A549 (cell line): ENCODE measurements around the gene PTPRN2.

Source experiments
- GATA3 ChIP-seq: IDR thresholded peaks from 2 replicates; pipeline ENCODE4 v1.6.1; 2012; ENCODE audit warnings: borderline replicate concordance
- KDM1A ChIP-seq: fragments of 200-600 bp; sonication (generic); IDR thresholded peaks from 2 replicates; pipeline ENCODE4 v1.6.1; 2016; ENCODE audit warnings: low read depth, mild to moderate bottlenecking
- MAZ ChIP-seq: fragments of 150-350 bp; IDR thresholded peaks from 2 replicates; pipeline ENCODE4 v1.6.1; 2014; ENCODE audit warnings: antibody characterized with exemption, low read depth, low read length, borderline replicate concordance
- POLR2A ChIP-seq: IDR thresholded peaks from 2 replicates; pipeline ENCODE4 v1.6.1; 2012; ENCODE audit warnings: mild to moderate bottlenecking, low read length
- RAD21 ChIP-seq, 2 experiments: fragments of >200 bp in 1 of 2; sonication (Bioruptor Twin) in 1 of 2; formaldehyde crosslinking in 1 of 2; IDR thresholded peaks in 1 of 2; conservative IDR thresholded peaks in 1 of 2; 2 replicates in 1 of 2; 3 replicates in 1 of 2; pipeline ENCODE4 v1.6.1; 2012 to 2018; ENCODE audit warnings: inconsistent platforms in 1 of 2
- TF ChIP-seq, protein P1 (sequence below): fragments of >200 bp; sonication (Bioruptor Twin); formaldehyde crosslinking; IDR thresholded peaks from 3 replicates; pipeline ENCODE4 v1.5.1; 2016
- TF ChIP-seq, protein P2 (sequence below): fragments of 200-600 bp; sonication (generic); IDR thresholded peaks from 2 replicates; pipeline ENCODE4 v1.6.1; 2016; ENCODE audit warnings: antibody characterized with exemption, mild to moderate bottlenecking, moderate library complexity
- TF ChIP-seq, protein P3 (sequence below): IDR thresholded peaks from 2 replicates; pipeline ENCODE4 v1.6.1; 2012

DNA sequence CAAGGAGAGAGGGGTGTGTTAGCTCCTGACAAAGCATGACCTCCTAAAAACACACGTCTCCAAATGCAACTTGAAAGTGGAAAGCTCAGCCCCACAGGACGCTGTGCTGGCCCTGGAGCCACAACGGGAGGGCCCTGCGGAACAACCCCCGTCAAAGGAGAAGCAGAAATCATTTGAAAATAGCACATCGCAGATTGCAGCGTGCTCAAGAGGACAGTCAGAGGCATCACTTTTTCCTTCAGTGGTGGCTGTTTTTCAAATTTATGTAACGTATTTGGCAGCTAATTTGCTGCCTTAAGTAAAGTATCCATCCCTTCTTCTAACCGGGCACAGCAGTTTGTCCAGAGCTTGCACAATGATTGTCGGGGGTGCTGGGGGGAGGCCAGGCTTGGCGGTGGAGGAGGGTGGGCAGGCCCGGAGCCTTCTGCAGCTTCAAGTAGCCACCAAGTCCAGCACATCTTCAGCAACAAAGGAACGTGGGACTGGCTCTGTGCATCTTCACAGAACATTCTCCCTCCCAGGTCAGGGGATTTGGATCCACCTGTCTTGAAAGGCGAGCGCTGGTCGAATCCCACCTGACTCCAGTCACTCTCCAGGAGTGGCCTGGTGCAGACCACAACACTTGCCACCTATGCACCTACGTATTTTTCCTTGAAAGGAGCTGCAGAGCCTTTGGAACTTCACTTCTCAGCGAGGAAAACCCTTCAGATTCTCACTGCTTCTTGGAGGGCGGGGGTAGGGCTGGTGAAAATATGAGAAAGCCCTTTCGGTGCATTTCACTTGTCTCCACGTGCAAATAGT lies 904.5 kb downstream of the PTPRN2 start:
- TF ChIP-seq RAD21 (conservative IDR thresholded peaks at IDR 0.05 in 1 of 2, IDR thresholded peaks at IDR 0.05 in 1 of 2) (no peak), KDM1A (no peak), POLR2A (no peak), GATA3 (no peak), MAZ (no peak)
- TF ChIP-seq, protein P1, sequence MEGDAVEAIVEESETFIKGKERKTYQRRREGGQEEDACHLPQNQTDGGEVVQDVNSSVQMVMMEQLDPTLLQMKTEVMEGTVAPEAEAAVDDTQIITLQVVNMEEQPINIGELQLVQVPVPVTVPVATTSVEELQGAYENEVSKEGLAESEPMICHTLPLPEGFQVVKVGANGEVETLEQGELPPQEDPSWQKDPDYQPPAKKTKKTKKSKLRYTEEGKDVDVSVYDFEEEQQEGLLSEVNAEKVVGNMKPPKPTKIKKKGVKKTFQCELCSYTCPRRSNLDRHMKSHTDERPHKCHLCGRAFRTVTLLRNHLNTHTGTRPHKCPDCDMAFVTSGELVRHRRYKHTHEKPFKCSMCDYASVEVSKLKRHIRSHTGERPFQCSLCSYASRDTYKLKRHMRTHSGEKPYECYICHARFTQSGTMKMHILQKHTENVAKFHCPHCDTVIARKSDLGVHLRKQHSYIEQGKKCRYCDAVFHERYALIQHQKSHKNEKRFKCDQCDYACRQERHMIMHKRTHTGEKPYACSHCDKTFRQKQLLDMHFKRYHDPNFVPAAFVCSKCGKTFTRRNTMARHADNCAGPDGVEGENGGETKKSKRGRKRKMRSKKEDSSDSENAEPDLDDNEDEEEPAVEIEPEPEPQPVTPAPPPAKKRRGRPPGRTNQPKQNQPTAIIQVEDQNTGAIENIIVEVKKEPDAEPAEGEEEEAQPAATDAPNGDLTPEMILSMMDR, result no peak
- TF ChIP-seq, protein P2, sequence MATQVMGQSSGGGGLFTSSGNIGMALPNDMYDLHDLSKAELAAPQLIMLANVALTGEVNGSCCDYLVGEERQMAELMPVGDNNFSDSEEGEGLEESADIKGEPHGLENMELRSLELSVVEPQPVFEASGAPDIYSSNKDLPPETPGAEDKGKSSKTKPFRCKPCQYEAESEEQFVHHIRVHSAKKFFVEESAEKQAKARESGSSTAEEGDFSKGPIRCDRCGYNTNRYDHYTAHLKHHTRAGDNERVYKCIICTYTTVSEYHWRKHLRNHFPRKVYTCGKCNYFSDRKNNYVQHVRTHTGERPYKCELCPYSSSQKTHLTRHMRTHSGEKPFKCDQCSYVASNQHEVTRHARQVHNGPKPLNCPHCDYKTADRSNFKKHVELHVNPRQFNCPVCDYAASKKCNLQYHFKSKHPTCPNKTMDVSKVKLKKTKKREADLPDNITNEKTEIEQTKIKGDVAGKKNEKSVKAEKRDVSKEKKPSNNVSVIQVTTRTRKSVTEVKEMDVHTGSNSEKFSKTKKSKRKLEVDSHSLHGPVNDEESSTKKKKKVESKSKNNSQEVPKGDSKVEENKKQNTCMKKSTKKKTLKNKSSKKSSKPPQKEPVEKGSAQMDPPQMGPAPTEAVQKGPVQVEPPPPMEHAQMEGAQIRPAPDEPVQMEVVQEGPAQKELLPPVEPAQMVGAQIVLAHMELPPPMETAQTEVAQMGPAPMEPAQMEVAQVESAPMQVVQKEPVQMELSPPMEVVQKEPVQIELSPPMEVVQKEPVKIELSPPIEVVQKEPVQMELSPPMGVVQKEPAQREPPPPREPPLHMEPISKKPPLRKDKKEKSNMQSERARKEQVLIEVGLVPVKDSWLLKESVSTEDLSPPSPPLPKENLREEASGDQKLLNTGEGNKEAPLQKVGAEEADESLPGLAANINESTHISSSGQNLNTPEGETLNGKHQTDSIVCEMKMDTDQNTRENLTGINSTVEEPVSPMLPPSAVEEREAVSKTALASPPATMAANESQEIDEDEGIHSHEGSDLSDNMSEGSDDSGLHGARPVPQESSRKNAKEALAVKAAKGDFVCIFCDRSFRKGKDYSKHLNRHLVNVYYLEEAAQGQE, result no peak
- TF ChIP-seq, protein P3, sequence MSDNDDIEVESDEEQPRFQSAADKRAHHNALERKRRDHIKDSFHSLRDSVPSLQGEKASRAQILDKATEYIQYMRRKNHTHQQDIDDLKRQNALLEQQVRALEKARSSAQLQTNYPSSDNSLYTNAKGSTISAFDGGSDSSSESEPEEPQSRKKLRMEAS, result no peak
